HepG2 (cell line): Measurements from ENCODE around the gene PDE2A. TPM values are rescaled to one million over a fixed set of nuclear protein-coding genes. Genes with fewer than 3 reads are reported as not detected.

ENCODE experiments used
- ATAC-seq: fragments of 200-7000 bp; cut with Tn5 transposase; 3 replicates; pipeline ENCODE4 v1.9.1; 2020; ENCODE audit warnings: mild to moderate bottlenecking, moderate library complexity
- BruUV-seq: library from RNA; stranded (reverse); fragments of 400-500 nt; replicated peaks from 2 replicates; lab custom pipeline; 2021; lab: Mats Ljungman, UMichigan
- CTCF ChIA-PET: fragments of 300-600 bp; formaldehyde crosslinking; extraction: SDS; loops from one replicate; lab custom pipeline; 2021; ENCODE audit warnings: low total read pairs, inconsistent platforms, low intra/inter-chr PET ratio; lab: Yijun Ruan, JAX
- POLR2A ChIA-PET: fragments of 350-600 bp; sonication (Branson Sonifier 250); formaldehyde crosslinking; loops from one replicate; lab custom pipeline; 2020; ENCODE audit warnings: antibody characterized with exemption, inconsistent platforms; lab: Yijun Ruan, JAX
- DNase-seq: peaks from one replicate; pipeline ENCODE4 v3.0.0-alpha.2; 2015; ENCODE audit warnings: low spot score
- FAIRE-seq: peaks from 3 replicates; lab custom pipeline; 2011; peaks lifted over from hg19 to GRCh38; lab: Jason Lieb, UNC
- H2AFZ ChIP-seq: one replicate; pipeline ENCODE4 v1.6.1; 2011; ENCODE audit warnings: low read length, inconsistent platforms
- H3K27ac ChIP-seq: fragments of 300-600 bp; 3 replicates; pipeline ENCODE4 v1.8.0; 2011; ENCODE audit warnings: mixed run types, mild to moderate bottlenecking, mixed read lengths, low read length, inconsistent platforms; ENCODE audit not compliant: insufficient read depth; ENCODE audit errors: extremely low read length
- H3K27me3 ChIP-seq, 2 experiments: fragments of 200-600 bp in 1 of 2; 2 replicates in 1 of 2; 3 replicates in 1 of 2; pipeline versions ENCODE4 v1.6.0 to v1.8.0; 2011; ENCODE audit warnings: low read length in 2 of 2, mild to moderate bottlenecking in 2 of 2, moderate library complexity in 2 of 2, inconsistent platforms in 1 of 2; ENCODE audit not compliant: insufficient read depth in 2 of 2, control insufficient read depth in 1 of 2
- H3K36me3 ChIP-seq, 2 experiments: fragments of 200-600 bp in 1 of 2; replicated peaks in 1 of 2; 2 replicates in 1 of 2; 3 replicates in 1 of 2; pipeline versions ENCODE4 v1.5.1 to v1.8.0; 2011; ENCODE audit warnings: low read length in 2 of 2, inconsistent platforms in 1 of 2; ENCODE audit not compliant: insufficient read depth in 2 of 2, control insufficient read depth in 1 of 2
- H3K4me1 ChIP-seq: 2 replicates; pipeline ENCODE4 v1.5.1; 2012; ENCODE audit warnings: low read length, inconsistent platforms; ENCODE audit not compliant: insufficient read depth
- H3K4me2 ChIP-seq: 2 replicates; pipeline ENCODE4 v1.6.0; 2011; ENCODE audit warnings: low read depth, low read length, inconsistent platforms
- H3K4me3 ChIP-seq, 3 experiments: fragments of 200-600 bp in 1 of 3; sonication (generic), shearing (Covaris generic) in 1 of 3; replicated peaks in 1 of 3; 2 replicates each; pipeline ENCODE4 v1.5.1; 2011 to 2016; ENCODE audit warnings: low read length in 3 of 3, inconsistent platforms in 2 of 3, low read depth in 2 of 3, mild to moderate bottlenecking in 2 of 3, control low read depth in 1 of 3, mixed read lengths in 1 of 3; ENCODE audit not compliant: insufficient read depth in 1 of 3
- H3K79me2 ChIP-seq: one replicate; pipeline ENCODE4 v1.6.1; 2011; ENCODE audit warnings: low read length, inconsistent platforms; ENCODE audit not compliant: insufficient read depth
- H3K9ac ChIP-seq: 2 replicates; pipeline ENCODE4 v1.6.0; 2011; ENCODE audit warnings: mild to moderate bottlenecking, low read depth, low read length, inconsistent platforms; ENCODE audit not compliant: insufficient read depth
- H3K9me3 ChIP-seq: 2 replicates; pipeline ENCODE4 v1.5.1; 2012; ENCODE audit warnings: mild to moderate bottlenecking, low read length
- H4K20me1 ChIP-seq: 2 replicates; pipeline ENCODE4 v1.6.0; 2011; ENCODE audit warnings: inconsistent platforms, mild to moderate bottlenecking, low read length, moderate library complexity; ENCODE audit not compliant: insufficient read depth
- FOXA1 ChIP-seq, 2 experiments: fragments of 450-650 bp in 1 of 2; sonication (generic) in 1 of 2; formaldehyde crosslinking in 1 of 2; IDR thresholded peaks; 2 replicates each; pipeline versions ENCODE4 v1.4.0 to v1.6.1; 2016 to 2020; ENCODE audit warnings: missing genetic modification reagents in 1 of 2
- GABPB1 ChIP-seq: IDR thresholded peaks from 2 replicates; pipeline ENCODE4 v1.6.1; 2016; ENCODE audit warnings: mild to moderate bottlenecking, missing genetic modification reagents, moderate library complexity, missing compliant biosample characterization
- NFIB ChIP-seq: sonication (generic); formaldehyde crosslinking; IDR thresholded peaks from 2 replicates; pipeline ENCODE4 v1.9.0; 2021; ENCODE audit warnings: missing genetic modification reagents, mild to moderate bottlenecking, borderline replicate concordance
- RAD21 ChIP-seq: fragments of 450-650 bp; formaldehyde crosslinking; IDR thresholded peaks from 2 replicates; pipeline ENCODE4 v1.5.0; 2020; ENCODE audit warnings: mild to moderate bottlenecking
- SMC3 ChIP-seq: IDR thresholded peaks from 2 replicates; pipeline ENCODE4 v1.6.1; 2011; ENCODE audit warnings: low read length, improper control_type of control experiment
- STAG1 ChIP-seq: sonication (generic); formaldehyde crosslinking; IDR thresholded peaks from 2 replicates; pipeline ENCODE4 v1.4.0; 2020; ENCODE audit warnings: missing genetic modification reagents
- TEAD3 ChIP-seq: optimal IDR thresholded peaks from 2 replicates; pipeline ENCODE3; 2016; ENCODE audit warnings: borderline replicate concordance
- XRCC5 ChIP-seq: fragments of 200-400 bp; formaldehyde crosslinking; optimal IDR thresholded peaks from 2 replicates; pipeline ENCODE3; 2017; ENCODE audit warnings: mild to moderate bottlenecking, low read length
- ZFP36 ChIP-seq: fragments of 150-350 bp; IDR thresholded peaks from 2 replicates; pipeline ENCODE4 v1.6.1; 2018; ENCODE audit warnings: borderline replicate concordance, low read length, low read depth; ENCODE audit not compliant: partially characterized antibody
- ZNF143 ChIP-seq: sonication (generic); formaldehyde crosslinking; IDR thresholded peaks from 2 replicates; pipeline ENCODE4 v1.4.0; 2020; ENCODE audit warnings: missing genetic modification reagents
- ZNF768 ChIP-seq: sonication (generic); formaldehyde crosslinking; IDR thresholded peaks from 2 replicates; pipeline ENCODE4 v1.4.0; 2020; ENCODE audit warnings: missing genetic modification reagents
- WGBS: methylation state at CpG from one replicate; pipeline ENCODE4 v1.1.6; 2017; ENCODE audit warnings: low lambda C conversion rate; 5-methylcytosine and 5-hydroxymethylcytosine counted together
- in situ Hi-C: cut with HindIII; loops from 2 replicates; pipeline ENCODE4 v1.10.0; 2017; ENCODE audit warnings: low pct_unique_long_range_greater_than_20kb; ENCODE audit not compliant: extremely low pct_ligation_motif_present
- intact Hi-C: fragments of 100-400 bp; cut with micrococcal nuclease; formaldehyde crosslinking; loops from one replicate; pipeline ENCODE4 v1.10.0; 2022; ENCODE audit not compliant: unreplicated experiment
- polyA plus RNA-seq, 8 experiments: library from polyadenylated mRNA; depleted of rRNA in 3 of 8; stranded (reverse) in 7 of 8; unstranded in 1 of 8; fragments of >200 nt; fragmentation: Illumina TruSeq in 4 of 8; extraction: Trizol in 4 of 8; gene quantifications; 2 replicates each; pipeline versions ENCODE4 v1.2.1 to v1.2.3, GENCODE V29; 2011 to 2016; ENCODE audit warnings: low read depth in 4 of 8, missing spikeins in 1 of 8, mixed read lengths in 1 of 8; ENCODE audit not compliant: insufficient read depth in 1 of 8
- total RNA-seq, 5 experiments: library from RNA; depleted of rRNA; stranded (reverse); fragments of >200 nt; fragmentation: Illumina TruSeq; extraction: Trizol; gene quantifications; 2 replicates each; pipeline ENCODE4 v1.2.3, GENCODE V29; 2016; ENCODE audit warnings: low read depth in 1 of 5
- TF ChIP-seq, protein P1 (sequence below): sonication (generic); formaldehyde crosslinking; IDR thresholded peaks from 2 replicates; pipeline ENCODE4 v1.5.0; 2020; ENCODE audit warnings: mild to moderate bottlenecking, missing genetic modification reagents, moderate library complexity

Gene PDE2A
- total and polyA plus RNA-seq, 2 of the 13 experiments (the other 11 are each of a cell fraction or from before 2014, with no cell fraction given) = 3.1 TPM; not detected in 1

DNA sequence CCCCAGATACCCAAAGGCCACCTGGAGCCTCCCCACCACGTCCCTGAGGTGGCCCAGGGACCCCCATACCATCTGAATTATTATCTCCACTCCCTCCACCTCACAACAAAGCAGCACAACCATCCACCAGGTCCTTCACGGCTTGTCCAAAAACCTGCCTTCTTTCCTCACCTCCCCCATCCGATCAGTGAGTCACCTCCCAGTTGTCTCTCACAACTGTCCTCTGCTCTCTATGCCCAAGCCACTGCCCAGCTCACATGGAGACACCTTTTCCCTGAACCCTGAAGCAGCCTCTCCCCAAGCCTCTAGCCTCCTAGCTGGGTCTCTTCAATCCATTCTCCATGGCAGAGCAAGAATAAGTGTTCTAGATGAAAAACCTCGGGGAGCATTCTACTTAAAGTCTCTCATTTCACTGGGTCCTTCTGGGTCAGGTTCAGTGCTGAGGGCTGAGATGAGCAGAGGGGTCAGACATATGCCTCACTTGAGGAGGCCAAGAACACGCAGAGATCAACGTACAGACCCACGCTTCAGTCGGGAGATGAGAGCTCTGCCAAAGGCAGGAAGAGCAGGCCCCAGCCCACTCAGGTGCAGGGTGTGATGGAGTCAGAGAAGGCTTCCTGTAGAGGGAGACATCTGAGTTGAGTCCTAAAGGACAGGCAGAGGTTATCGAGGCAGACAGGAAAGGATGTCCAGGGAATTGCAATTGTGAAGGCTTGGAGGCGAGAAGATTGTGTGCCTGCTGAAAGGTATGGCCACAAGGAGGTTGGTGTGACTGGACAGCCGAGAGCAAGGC is 74.7 kb downstream of the PDE2A start:
- Histone ChIP-seq H3K4me3 (no peak overlapping the region), H3K4me1 (no peaks in the 10 kb centered on the region), H3K27me3 (peaks cover 7 to 65% of the 10 kb centered on the region in 2 experiments; a peak in 4 of 5 replicates), H4K20me1 (0 out of 2 replicates have a peak, but pooled peaks cover 2% of the 10 kb centered on the region), H3K79me2 (no peaks in the 10 kb centered on the region), H2AFZ (no peak overlapping the region), H3K4me2 (no peak overlapping the region), H3K9me3 (no peaks in the 10 kb centered on the region), H3K27ac (no peak overlapping the region), H3K9ac (no peak overlapping the region), H3K36me3 (no peaks in the 10 kb centered on the region)
- DNase-seq = no peak
- ChIA-PET CTCF (interaction anchor here (1.7 kb wide), 1 partner anchor 43 kb away, joined by 14 read pairs; no protein-coding TSS in a partner anchor), POLR2A (no interaction called here)
- 18% methylated on average over 11 of the region's 11 CpGs for WGBS
- TF ChIP-seq, protein P1, sequence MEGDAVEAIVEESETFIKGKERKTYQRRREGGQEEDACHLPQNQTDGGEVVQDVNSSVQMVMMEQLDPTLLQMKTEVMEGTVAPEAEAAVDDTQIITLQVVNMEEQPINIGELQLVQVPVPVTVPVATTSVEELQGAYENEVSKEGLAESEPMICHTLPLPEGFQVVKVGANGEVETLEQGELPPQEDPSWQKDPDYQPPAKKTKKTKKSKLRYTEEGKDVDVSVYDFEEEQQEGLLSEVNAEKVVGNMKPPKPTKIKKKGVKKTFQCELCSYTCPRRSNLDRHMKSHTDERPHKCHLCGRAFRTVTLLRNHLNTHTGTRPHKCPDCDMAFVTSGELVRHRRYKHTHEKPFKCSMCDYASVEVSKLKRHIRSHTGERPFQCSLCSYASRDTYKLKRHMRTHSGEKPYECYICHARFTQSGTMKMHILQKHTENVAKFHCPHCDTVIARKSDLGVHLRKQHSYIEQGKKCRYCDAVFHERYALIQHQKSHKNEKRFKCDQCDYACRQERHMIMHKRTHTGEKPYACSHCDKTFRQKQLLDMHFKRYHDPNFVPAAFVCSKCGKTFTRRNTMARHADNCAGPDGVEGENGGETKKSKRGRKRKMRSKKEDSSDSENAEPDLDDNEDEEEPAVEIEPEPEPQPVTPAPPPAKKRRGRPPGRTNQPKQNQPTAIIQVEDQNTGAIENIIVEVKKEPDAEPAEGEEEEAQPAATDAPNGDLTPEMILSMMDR (CRISPR knock-in tag) = peak; percentile 20
- TF ChIP-seq FOXA1 (IDR thresholded peaks at IDR 0.05) (no peak), FOXA1 (CRISPR knock-in tag; IDR thresholded peaks at IDR 0.05) (no peak)
- no TSS peak for BruUV-seq
- no peak for FAIRE-seq
- ATAC-seq = peak; percentile 64
- in situ Hi-C loops = loop anchor here (5.0 kb wide), 1 partner anchor 43 kb away; no protein-coding TSS in a partner anchor
- intact Hi-C loops = loop anchor here (2.0 kb wide), 1 partner anchor 43 kb away; no protein-coding TSS in a partner anchor

DNA sequence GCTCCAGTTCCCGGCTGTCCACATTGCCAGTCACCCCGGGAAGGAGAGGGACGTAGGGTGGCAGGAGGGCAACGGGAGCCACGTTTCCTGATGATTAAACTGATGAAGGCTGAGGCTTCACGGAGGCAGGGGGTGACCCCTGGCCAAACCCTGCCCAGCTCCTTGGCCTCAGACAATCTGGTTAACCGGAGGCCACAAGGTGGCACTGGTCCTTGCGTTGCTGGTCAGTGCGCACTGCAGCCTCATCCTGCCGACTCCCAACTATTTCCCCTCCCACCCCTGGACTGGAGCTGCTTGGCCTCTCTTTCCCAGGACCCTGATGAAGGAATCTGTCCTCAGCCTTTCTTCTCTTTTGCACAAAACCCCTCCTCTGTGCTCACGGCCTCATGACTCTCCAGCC is 75.3 kb downstream of the PDE2A start:
- WGBS = 1% methylated on average over 9 of the region's 11 CpGs
- FAIRE-seq (no peak), DNase-seq (peak; percentile 28), ATAC-seq (peak; percentile 87)
- Histone ChIP-seq H3K79me2 (no peaks in the 10 kb centered on the region), H3K4me3 (no peak overlapping the region), H3K4me2 (no peak overlapping the region), H3K9me3 (no peaks in the 10 kb centered on the region), H4K20me1 (0 out of 2 replicates have a peak, but pooled peaks cover 2% of the 10 kb centered on the region), H3K4me1 (no peaks in the 10 kb centered on the region), H3K27ac (no peak overlapping the region), H3K36me3 (no peaks in the 10 kb centered on the region), H3K27me3 (peaks cover 7 to 65% of the 10 kb centered on the region in 2 experiments; a peak in 4 of 5 replicates), H3K9ac (no peak overlapping the region), H2AFZ (no peak overlapping the region)
- ChIA-PET CTCF (interaction anchor here (0.7 to 1.7 kb wide), 3 partner anchors 9 to 85 kb away, joined by 3 to 14 read pairs (median 3); no protein-coding TSS in a partner anchor), POLR2A (no interaction called here)
- BruUV-seq = no TSS peak
- intact Hi-C loops = loop anchor here (2.0 kb wide), 1 partner anchor 44 kb away; no protein-coding TSS in a partner anchor
- in situ Hi-C loops = loop anchor here (5.0 kb wide), 1 partner anchor 43 kb away; no protein-coding TSS in a partner anchor
- peak; percentile 39 for TF ChIP-seq XRCC5
- no peak for TF ChIP-seq NFIB (CRISPR knock-in tag)
- TF ChIP-seq ZFP36 = no peak
- peak; percentile 34 for TF ChIP-seq SMC3
- peak; percentile 69 for TF ChIP-seq STAG1 (CRISPR knock-in tag)
- TF ChIP-seq ZNF768 (CRISPR knock-in tag) = 0 out of 2 replicates have a peak, but pooled peaks have one; percentile 15
- TF ChIP-seq, protein P1 (CRISPR knock-in tag) = peak; percentile 75
- TF ChIP-seq GABPB1 (CRISPR knock-in tag) = 0 out of 2 replicates have a peak, but pooled peaks have one; percentile 29
- TF ChIP-seq ZNF143 (CRISPR knock-in tag) = no peak
- TF ChIP-seq RAD21 (CRISPR knock-in tag) = peak; percentile 54; the same call in 1 of the 2 replicates
- peak; percentile 11 for TF ChIP-seq TEAD3 (CRISPR knock-in tag)
